H1 (cell line): ENCODE measurements around the gene CPE. TPM values are rescaled to one million over a fixed set of nuclear protein-coding genes. Genes with fewer than 3 reads are reported as not detected.

ENCODE experiments used
- CTCF ChIA-PET: fragments of 300-600 bp; sonication (Branson Sonifier 250); formaldehyde crosslinking; loops from one replicate; lab custom pipeline; 2021; ENCODE audit not compliant: partially characterized antibody; lab: Charles Lee
- POLR2A ChIA-PET: fragments of 300-600 bp; sonication (Branson Sonifier 250); formaldehyde crosslinking; loops from one replicate; lab custom pipeline; 2021; ENCODE audit warnings: inconsistent platforms; ENCODE audit not compliant: partially characterized antibody; lab: Charles Lee
- DNase-seq, 2 experiments: peaks; one replicate each; pipeline versions ENCODE4 v3.0.0 to v3.0.0-alpha.2; 2010 to 2022; ENCODE audit warnings: low spot score in 2 of 2, low read depth in 1 of 2, mixed read lengths in 1 of 2
- FAIRE-seq: peaks from 2 replicates; lab custom pipeline; 2011; peaks lifted over from hg19 to GRCh38; lab: Jason Lieb, UNC
- H2AFZ ChIP-seq: 2 replicates; pipeline ENCODE4 v1.8.1; 2012; ENCODE audit warnings: low read length, inconsistent platforms
- H2AK5ac ChIP-seq: 2 replicates; pipeline ENCODE4 v1.6.1; 2013; ENCODE audit warnings: low read depth, low read length
- H2BK120ac ChIP-seq: replicated peaks from 2 replicates; pipeline ENCODE3; 2013; ENCODE audit warnings: low read depth, low read length, inconsistent platforms
- H2BK12ac ChIP-seq: 2 replicates; pipeline ENCODE4 v1.6.1; 2013; ENCODE audit warnings: low read depth, low read length
- H2BK15ac ChIP-seq: 2 replicates; pipeline ENCODE4 v1.6.1; 2013; ENCODE audit warnings: low read length
- H2BK20ac ChIP-seq: 2 replicates; pipeline ENCODE4 v1.6.1; 2013; ENCODE audit warnings: low read length
- H2BK5ac ChIP-seq: 2 replicates; pipeline ENCODE4 v1.6.1; 2013; ENCODE audit warnings: low read depth, low read length
- H3K14ac ChIP-seq: 2 replicates; pipeline ENCODE4 v1.6.1; 2013; ENCODE audit warnings: inconsistent platforms; ENCODE audit not compliant: insufficient read length
- H3K18ac ChIP-seq: 2 replicates; pipeline ENCODE4 v1.6.1; 2013; ENCODE audit warnings: low read length; ENCODE audit errors: extremely low read depth
- H3K23ac ChIP-seq: 2 replicates; pipeline ENCODE4 v1.6.1; 2013; ENCODE audit warnings: inconsistent platforms; ENCODE audit not compliant: insufficient read length
- H3K23me2 ChIP-seq: 2 replicates; pipeline ENCODE4 v1.6.1; 2013; ENCODE audit warnings: low read depth, low read length
- H3K27ac ChIP-seq: 2 replicates; pipeline ENCODE4 v1.6.1; 2011; ENCODE audit warnings: low read depth, low read length, inconsistent platforms
- H3K27me3 ChIP-seq, 4 experiments: replicated peaks in 1 of 4; 1 replicate in 1 of 4; 2 replicates in 3 of 4; pipeline versions ENCODE4 v1.6.1 to v1.8.1; 2011 to 2013; ENCODE audit warnings: low read length in 3 of 4, mild to moderate bottlenecking in 3 of 4, inconsistent platforms in 2 of 4, mixed read lengths in 2 of 4, moderate library complexity in 1 of 4; ENCODE audit not compliant: control insufficient read depth in 3 of 4, insufficient read depth in 3 of 4; ENCODE audit errors: extremely low read depth in 1 of 4
- H3K36me3 ChIP-seq, 4 experiments: 2 replicates each; pipeline versions ENCODE4 v1.6.1 to v1.8.1; 2011 to 2013; ENCODE audit warnings: mild to moderate bottlenecking in 4 of 4, low read length in 3 of 4, moderate library complexity in 2 of 4, control low read depth in 1 of 4, inconsistent platforms in 1 of 4; ENCODE audit not compliant: insufficient read depth in 4 of 4, control insufficient read depth in 2 of 4
- H3K4ac ChIP-seq: replicated peaks from 2 replicates; pipeline ENCODE3; 2013; ENCODE audit warnings: low read length, low read depth, mixed read lengths, inconsistent platforms; ENCODE audit not compliant: insufficient read length
- H3K4me1 ChIP-seq, 4 experiments: replicated peaks in 1 of 4; 1 replicate in 1 of 4; 2 replicates in 3 of 4; pipeline versions ENCODE4 v1.6.1 to v1.8.1; 2011 to 2013; ENCODE audit warnings: low read length in 3 of 4, inconsistent platforms in 2 of 4, mixed read lengths in 1 of 4; ENCODE audit not compliant: insufficient read depth in 4 of 4, control insufficient read depth in 3 of 4
- H3K4me2 ChIP-seq, 2 experiments: 2 replicates each; pipeline versions ENCODE4 v1.6.1 to v1.8.1; 2011 to 2013; ENCODE audit warnings: low read depth in 2 of 2, low read length in 2 of 2, control low read depth in 1 of 2, inconsistent platforms in 1 of 2, mild to moderate bottlenecking in 1 of 2; ENCODE audit not compliant: insufficient read depth in 1 of 2
- H3K4me3 ChIP-seq, 4 experiments: fragments of 200-600, 300-600 bp in 1 of 4; sonication (generic), shearing (Covaris generic), sonication (Bioruptor Twin) in 1 of 4; 2 replicates each; pipeline versions ENCODE4 v1.5.1 to v1.8.1; 2011 to 2016; ENCODE audit warnings: low read length in 4 of 4, low read depth in 3 of 4, control low read depth in 2 of 4, inconsistent platforms in 2 of 4, mild to moderate bottlenecking in 2 of 4, mixed read lengths in 1 of 4, moderate library complexity in 1 of 4; ENCODE audit not compliant: insufficient read depth in 2 of 4; ENCODE audit errors: extremely low read depth in 1 of 4
- H3K56ac ChIP-seq: replicated peaks from 2 replicates; pipeline ENCODE3; 2013; ENCODE audit warnings: low read depth, mild to moderate bottlenecking, mixed read lengths, low read length, inconsistent platforms; ENCODE audit not compliant: insufficient read length
- H3K79me1 ChIP-seq: 2 replicates; pipeline ENCODE4 v1.6.1; 2013; ENCODE audit warnings: low read depth, low read length, control low read depth
- H3K79me2 ChIP-seq, 2 experiments: 2 replicates each; pipeline versions ENCODE4 v1.6.1 to v1.8.1; 2012 to 2013; ENCODE audit warnings: low read length in 2 of 2, mild to moderate bottlenecking in 2 of 2, inconsistent platforms in 1 of 2; ENCODE audit not compliant: insufficient read depth in 2 of 2, control insufficient read depth in 1 of 2
- H3K9ac ChIP-seq, 4 experiments: replicated peaks in 1 of 4; 1 replicate in 1 of 4; 2 replicates in 3 of 4; pipeline versions ENCODE4 v1.6.1 to v1.8.1; 2011 to 2013; ENCODE audit warnings: low read depth in 3 of 4, low read length in 3 of 4, control low read depth in 2 of 4, mild to moderate bottlenecking in 2 of 4, moderate library complexity in 2 of 4, inconsistent platforms in 1 of 4; ENCODE audit errors: extremely low read depth in 1 of 4
- H3K9me3 ChIP-seq, 2 experiments: 2 replicates each; pipeline versions ENCODE4 v1.6.1 to v1.8.1; 2012 to 2013; ENCODE audit warnings: mild to moderate bottlenecking in 2 of 2, moderate library complexity in 2 of 2, control low read depth in 1 of 2, inconsistent platforms in 1 of 2, low read depth in 1 of 2, low read length in 1 of 2, mixed read lengths in 1 of 2; ENCODE audit not compliant: insufficient read depth in 2 of 2
- H4K20me1 ChIP-seq, 2 experiments: replicated peaks in 1 of 2; 2 replicates each; pipeline versions ENCODE3 to v1.8.1; 2011 to 2013; ENCODE audit warnings: inconsistent platforms in 2 of 2, low read length in 2 of 2, mild to moderate bottlenecking in 1 of 2; ENCODE audit not compliant: insufficient read depth in 2 of 2, control insufficient read depth in 1 of 2
- H4K5ac ChIP-seq: 2 replicates; pipeline ENCODE4 v1.6.1; 2013; ENCODE audit warnings: low read length, low read depth, mixed read lengths, inconsistent platforms; ENCODE audit not compliant: insufficient read length
- H4K8ac ChIP-seq: 2 replicates; pipeline ENCODE4 v1.8.0; 2013; ENCODE audit warnings: mild to moderate bottlenecking, moderate library complexity, low read length, inconsistent platforms; ENCODE audit not compliant: insufficient read depth; ENCODE audit errors: extremely low read depth
- H4K91ac ChIP-seq: replicated peaks from 2 replicates; pipeline ENCODE3; 2013; ENCODE audit warnings: low read length, mixed read lengths, inconsistent platforms; ENCODE audit not compliant: insufficient read length
- GABPA ChIP-seq: IDR thresholded peaks from 2 replicates; pipeline ENCODE4 v1.6.1; 2011; ENCODE audit warnings: mild to moderate bottlenecking, low read length, moderate library complexity, borderline replicate concordance; ENCODE audit not compliant: insufficient read depth
- HDAC2 ChIP-seq, 2 experiments: fragments of 300-600 bp in 1 of 2; sonication (generic) in 1 of 2; IDR thresholded peaks; 2 replicates each; pipeline ENCODE4 v1.6.1; 2011 to 2012; ENCODE audit warnings: low read depth in 2 of 2, low read length in 2 of 2, mild to moderate bottlenecking in 2 of 2, moderate library complexity in 2 of 2, borderline replicate concordance in 1 of 2, inconsistent platforms in 1 of 2
- JUND ChIP-seq: IDR thresholded peaks from 2 replicates; pipeline ENCODE4 v1.6.1; 2011; ENCODE audit warnings: mild to moderate bottlenecking, improper control_type of control experiment, low read length
- MAX ChIP-seq: IDR thresholded peaks from 2 replicates; pipeline ENCODE4 v1.6.1; 2012; ENCODE audit warnings: inconsistent platforms
- RAD21 ChIP-seq, 2 experiments: IDR thresholded peaks in 1 of 2; conservative IDR thresholded peaks in 1 of 2; 2 replicates each; pipeline ENCODE4 v1.6.1; 2011; ENCODE audit warnings: low read depth in 2 of 2, low read length in 2 of 2, improper control_type of control experiment in 1 of 2, inconsistent platforms in 1 of 2, mild to moderate bottlenecking in 1 of 2, moderate library complexity in 1 of 2
- RBBP5 ChIP-seq: IDR thresholded peaks from 2 replicates; pipeline ENCODE4 v1.7.1; 2012; ENCODE audit warnings: low read depth, mild to moderate bottlenecking, inconsistent platforms, low read length, moderate library complexity, borderline replicate concordance
- RFX5 ChIP-seq: IDR thresholded peaks from 2 replicates; pipeline ENCODE4 v1.6.1; 2011; ENCODE audit warnings: low read depth, low read length, improper control_type of control experiment, borderline replicate concordance
- SAP30 ChIP-seq: fragments of 300-600 bp; sonication (generic); IDR thresholded peaks from 2 replicates; pipeline ENCODE4 v1.7.1; 2012; ENCODE audit warnings: low read length, moderate library complexity, mild to moderate bottlenecking, inconsistent platforms; ENCODE audit not compliant: insufficient read depth, insufficient replicate concordance
- TAF1 ChIP-seq: IDR thresholded peaks from 2 replicates; pipeline ENCODE4 v1.6.1; 2011; ENCODE audit warnings: mild to moderate bottlenecking, low read depth, low read length
- USF2 ChIP-seq: IDR thresholded peaks from 2 replicates; pipeline ENCODE4 v1.6.1; 2011; ENCODE audit warnings: low read length, improper control_type of control experiment
- WGBS, 2 experiments: shearing (Covaris generic) in 1 of 2; methylation state at CpG; one replicate each; pipeline versions ENCODE4 v1.1.6 to v1.1.7; 2013 to 2015; ENCODE audit warnings: low lambda C conversion rate in 2 of 2, mixed read lengths in 2 of 2, inconsistent platforms in 1 of 2, low coverage in 1 of 2, missing lambda C conversion rate in 1 of 2; ENCODE audit not compliant: insufficient replicate concordance in 2 of 2, insufficient coverage in 1 of 2, insufficient read length in 1 of 2; ENCODE audit errors: extremely low coverage in 1 of 2, missing lambda C conversion rate in 1 of 2; 5-methylcytosine and 5-hydroxymethylcytosine counted together
- polyA plus RNA-seq, 7 experiments: library from polyadenylated mRNA; depleted of rRNA in 3 of 7; stranded (reverse) in 5 of 7; unstranded in 2 of 7; fragments of >200 nt in 5 of 7; fragments of 200-250 nt in 2 of 7; gene quantifications; 1 replicate in 5 of 7; 2 replicates in 1 of 7; 4 replicates in 1 of 7; pipeline versions ENCODE4 v1.2.1 to v1.2.3, GENCODE V29; 2011 to 2013; ENCODE audit warnings: missing spikeins in 2 of 7, mixed read lengths in 2 of 7
- total RNA-seq: library from RNA; stranded (reverse); fragmentation: NEBNext Ultra II Directional; extraction: Animal tissue kit (Norgen Biotek cat#: 25700); gene quantifications from 2 replicates; pipeline ENCODE4 v1.2.1, GENCODE V29; 2021

The CPE gene
- total and polyA plus RNA-seq, 2 of the 8 experiments (the other 6 are each of a cell fraction or from before 2014, with no cell fraction given) = 9.4 to 10.2 TPM

- Histone ChIP-seq H3K27ac (no peak overlapping the region), H3K9ac (no peak overlapping the region), H3K4me2 (no peak overlapping the region), H3K79me1 (no peaks in the 10 kb centered on the region), H4K20me1 (no peaks in the 10 kb centered on the region), H4K91ac (no peak overlapping the region), H2BK15ac (no peak overlapping the region), H2AK5ac (no peak overlapping the region), H2BK5ac (no peak overlapping the region), H3K4ac (no peak overlapping the region), H2BK20ac (no peak overlapping the region), H3K23ac (no peak overlapping the region), H3K23me2 (no peaks in the 10 kb centered on the region), H3K4me3 (no peak overlapping the region), H4K5ac (no peak overlapping the region), H3K9me3 (peaks cover 0 to 2% of the 10 kb centered on the region in 2 experiments; a peak in 1 of 4 replicates), H3K14ac (no peak overlapping the region), H3K36me3 (peaks cover 0 to 3% (median 0%) of the 10 kb centered on the region in 4 experiments; a peak in 1 of 8 replicates), H3K18ac (no peak overlapping the region), H3K4me1 (no peaks in the 10 kb centered on the region), H3K79me2 (no peaks in the 10 kb centered on the region), H4K8ac (no peak overlapping the region), H3K27me3 (no peaks in the 10 kb centered on the region; a peak in 1 of 7 replicates), H2AFZ (no peak overlapping the region), H2BK12ac (no peak overlapping the region), H3K56ac (no peak overlapping the region), H2BK120ac (no peak overlapping the region)
- DNase-seq (no peak), FAIRE-seq (no peak)
- POLR2A ChIA-PET = no interaction called here
- CTCF ChIA-PET = interaction anchor here (0.6 to 1.3 kb wide), 2 partner anchors 12 to 329 kb away, joined by 3 to 5 read pairs; no protein-coding TSS in a partner anchor
- WGBS, 2 experiments = 91% methylated on average over 3 of the region's 3 CpGs; no CpG with 5 or more reads in 1 of the 2 experiments
- TF ChIP-seq JUND (no peak), RAD21 (IDR thresholded peaks at IDR 0.05 in 1 of 2, conservative IDR thresholded peaks at IDR 0.05 in 1 of 2; ENCODE audit: low read depth in 2 of 2, low read length in 2 of 2) (no peak), GABPA (no peak), TAF1 (no peak), RBBP5 (no peak), HDAC2 (IDR thresholded peaks at IDR 0.05; ENCODE audit: borderline replicate concordance in 1 of 2, low read depth in 2 of 2, low read length in 2 of 2) (no peak), RFX5 (no peak), SAP30 (no peak), USF2 (no peak), MAX (no peak)
Measured at GRCh38 chr4:165481053-165481835, 102.4 kb downstream of the CPE start.
